Type B pancreatic cell (in vitro differentiated cells): Measurements from ENCODE around the gene KRT78. TPM values are rescaled to one million over a fixed set of nuclear protein-coding genes. Genes with fewer than 3 reads are reported as not detected.

Experiments
- DNase-seq: peaks from one replicate; pipeline ENCODE4 v3.0.0; 2021; ENCODE audit warnings: mixed read lengths; ENCODE audit not compliant: unreplicated experiment; ENCODE audit errors: extremely low spot score
- H3K27ac Mint-ChIP-seq: 2 replicates; pipeline ENCODE4 v1.8.0; 2021; ENCODE audit warnings: mild to moderate bottlenecking, mixed read lengths
- H3K27me3 Mint-ChIP-seq: 2 replicates; pipeline ENCODE4 v1.8.0; 2021; ENCODE audit warnings: mixed read lengths
- H3K36me3 Mint-ChIP-seq: 2 replicates; pipeline ENCODE4 v1.8.0; 2021; ENCODE audit warnings: mixed read lengths
- H3K4me1 Mint-ChIP-seq: one replicate; pipeline ENCODE4 v1.8.0; 2021; ENCODE audit warnings: mixed read lengths; ENCODE audit not compliant: unreplicated experiment
- H3K4me3 Mint-ChIP-seq: 2 replicates; pipeline ENCODE4 v1.8.0; 2021; ENCODE audit warnings: mild to moderate bottlenecking, mixed read lengths
- H3K9me3 Mint-ChIP-seq: 2 replicates; pipeline ENCODE4 v1.8.0; 2021; ENCODE audit warnings: mixed read lengths
- CTCF ChIP-seq: fragments of 200-600 bp; sonication (generic); conservative IDR thresholded peaks from 2 replicates; pipeline ENCODE4 v1.5.0; 2021; ENCODE audit warnings: antibody characterized with exemption, mild to moderate bottlenecking
- total RNA-seq: library from RNA; stranded (reverse); gene quantifications from 2 replicates; pipeline ENCODE4 v1.2.1, GENCODE V29; 2021; ENCODE audit warnings: low replicate concordance

The KRT78 gene
- total RNA-seq, 1 donor from 2014 or later, result 14.7 TPM

DNA sequence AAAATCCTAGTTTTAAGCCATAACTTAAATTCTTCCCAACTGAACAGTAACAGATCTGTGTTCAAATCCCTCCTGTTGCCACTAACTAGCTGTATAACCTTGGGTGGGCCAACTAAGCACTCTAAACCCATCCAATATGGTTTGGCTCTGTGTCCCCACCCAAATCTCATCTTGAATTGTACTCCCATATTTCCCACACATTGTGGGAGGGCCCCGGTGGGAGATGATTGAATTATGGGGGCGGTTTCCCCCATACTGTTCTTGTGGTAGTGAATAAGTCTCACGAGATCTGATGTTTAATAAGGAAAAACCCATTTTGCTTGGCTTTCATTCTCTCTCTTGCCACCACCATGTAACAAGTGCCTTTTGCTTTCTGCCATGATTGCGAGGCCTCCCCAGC lies 33.6 kb downstream of the KRT78 start:
- H3K36me3 Mint-ChIP-seq, result peaks cover 11% of the 10 kb centered on the region
- no peaks in the 10 kb centered on the region for H3K9me3 Mint-ChIP-seq
- H3K27ac Mint-ChIP-seq, result peak overlapping the region; percentile 98
- no peak for DNase-seq
- peaks cover 5% of the 10 kb centered on the region for H3K4me1 Mint-ChIP-seq
- no peak overlapping the region for H3K4me3 Mint-ChIP-seq
- peaks cover 33% of the 10 kb centered on the region for H3K27me3 Mint-ChIP-seq
- no peak for TF ChIP-seq CTCF

- Mint-ChIP-seq H3K36me3 (peaks cover 13% of the 10 kb centered on the region), H3K27ac (peak overlapping the region; percentile 98), H3K4me1 (peaks cover 4% of the 10 kb centered on the region), H3K27me3 (peaks cover 34% of the 10 kb centered on the region), H3K9me3 (no peaks in the 10 kb centered on the region), H3K4me3 (peak overlapping the region; percentile 86)
- no peak for DNase-seq
- TF ChIP-seq CTCF, result no peak
Measured at GRCh38 chr12:52814710-52815155, 34.1 kb downstream of the KRT78 start.

- peaks cover 40% of the 10 kb centered on the region for H3K27me3 Mint-ChIP-seq
- H3K4me3 Mint-ChIP-seq, result peak within 1 kb of the TSS; percentile 86
- DNase-seq, result no peak
- H3K36me3 Mint-ChIP-seq, result peaks cover 16% of the 10 kb centered on the region
- H3K4me1 Mint-ChIP-seq, result peaks cover 4% of the 10 kb centered on the region
- peak within 1 kb of the TSS; percentile 98 for H3K27ac Mint-ChIP-seq
- TF ChIP-seq CTCF, result no peak
- H3K9me3 Mint-ChIP-seq, result no peaks in the 10 kb centered on the region
Measured at GRCh38 chr12:52813885-52814709, 34.7 kb downstream of the KRT78 start, which contains the start of gene KRT4. KRT4 (minus strand) TSS chr12:52814116; CDS start chr12:52814058, 58 bp downstream.

DNA sequence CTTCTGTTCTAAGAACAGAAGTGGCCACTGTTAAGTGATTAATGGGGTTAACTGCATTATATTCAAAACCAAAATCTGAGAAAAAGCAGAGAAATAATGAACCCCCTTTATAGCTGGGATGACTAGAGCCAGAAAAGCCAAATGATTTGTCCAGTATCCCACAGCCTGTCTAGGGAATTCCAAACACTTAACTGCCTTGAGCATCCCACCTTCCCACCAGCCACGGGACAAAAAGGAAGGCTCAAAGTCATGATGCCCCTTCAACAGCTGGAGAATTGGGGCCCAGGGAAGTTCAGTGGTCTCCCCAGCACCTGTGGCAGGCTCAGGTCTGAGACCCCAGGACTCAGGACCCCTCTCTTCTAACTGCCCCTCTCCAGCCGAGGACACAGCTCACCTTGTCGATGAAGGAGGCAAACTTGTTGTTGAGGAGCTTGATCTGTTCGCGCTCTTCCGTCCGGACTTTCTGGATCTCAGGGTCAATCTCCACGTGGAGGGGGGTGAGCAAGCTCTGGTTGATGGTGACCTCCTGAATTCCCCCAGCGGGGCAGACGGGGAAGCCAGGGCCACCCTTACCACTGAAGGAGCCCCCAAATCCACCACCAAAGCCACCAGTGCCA lies 35.5 kb downstream of the KRT78 start:
- Mint-ChIP-seq H3K27ac (peak overlapping the region; percentile 98), H3K4me1 (no peaks in the 10 kb centered on the region), H3K27me3 (peaks cover 42% of the 10 kb centered on the region), H3K36me3 (peaks cover 16% of the 10 kb centered on the region), H3K4me3 (peak overlapping the region; percentile 86), H3K9me3 (no peaks in the 10 kb centered on the region)
- no peak for DNase-seq
- no peak for TF ChIP-seq CTCF

DNA sequence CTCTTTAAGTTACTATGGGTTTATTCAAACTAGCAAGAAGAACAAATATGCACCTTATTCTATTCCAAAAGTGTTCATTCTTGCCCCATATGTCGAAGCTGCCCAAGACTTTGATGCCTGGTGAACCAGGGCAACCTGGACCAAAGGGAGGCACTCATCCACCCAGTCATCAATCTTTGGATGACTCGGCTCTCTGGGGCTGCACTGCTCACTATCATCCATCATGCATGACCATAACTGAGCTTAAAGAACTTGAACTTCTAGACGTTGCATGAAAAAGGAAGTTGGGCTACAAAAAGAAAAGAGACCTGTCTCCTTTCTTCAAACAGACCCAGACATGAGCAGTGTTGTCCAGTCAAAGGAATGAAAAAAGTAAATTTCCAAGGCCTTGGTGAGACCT lies 36.0 kb downstream of the KRT78 start:
- Mint-ChIP-seq H3K36me3 (peaks cover 16% of the 10 kb centered on the region), H3K27me3 (peaks cover 42% of the 10 kb centered on the region), H3K9me3 (no peaks in the 10 kb centered on the region), H3K27ac (peak overlapping the region; percentile 98), H3K4me3 (peak overlapping the region; percentile 86), H3K4me1 (no peaks in the 10 kb centered on the region)
- DNase-seq, result no peak
- TF ChIP-seq CTCF, result no peak
